GM12878 (cell line): ENCODE data around the gene USP10. TPM values are rescaled to one million over a fixed set of nuclear protein-coding genes. Genes with fewer than 3 reads are reported as not detected.

Experiments used
- ATAC-seq: fragments of 200-7000 bp; cut with Tn5 transposase; 3 replicates; pipeline ENCODE4 v1.9.1; 2020; ENCODE audit warnings: mild to moderate bottlenecking, moderate library complexity
- BruUV-seq: library from RNA; stranded (reverse); fragments of 400-500 nt; replicated peaks from 2 replicates; lab custom pipeline; 2021; lab: Mats Ljungman, UMichigan
- CTCF ChIA-PET: fragments of 300-600 bp; sonication (Branson Sonifier 250); formaldehyde crosslinking; extraction: SDS; loops from one replicate; lab custom pipeline; 2021; ENCODE audit warnings: inconsistent platforms; lab: Yijun Ruan, JAX
- POLR2A ChIA-PET: fragments of 350-600 bp; formaldehyde crosslinking; extraction: SDS; loops from one replicate; lab custom pipeline; 2021; ENCODE audit warnings: inconsistent platforms; lab: Charles Lee
- RAD21 ChIA-PET: fragments of 300-600 bp; sonication (Branson Sonifier 250); formaldehyde crosslinking; loops from one replicate; lab custom pipeline; 2023; ENCODE audit warnings: antibody characterized with exemption; ENCODE audit not compliant: unreplicated experiment; lab: Charles Lee
- SMC1A ChIA-PET: fragments of 300-600 bp; sonication (Branson Sonifier 250); formaldehyde crosslinking; loops from one replicate; lab custom pipeline; 2023; ENCODE audit not compliant: unreplicated experiment, uncharacterized antibody; lab: Charles Lee
- DNase-seq: peaks from one replicate; pipeline ENCODE4 v3.0.0-alpha.2; 2011; ENCODE audit warnings: low read depth, low spot score
- FAIRE-seq: peaks from 3 replicates; lab custom pipeline; 2011; peaks lifted over from hg19 to GRCh38; lab: Jason Lieb, UNC
- H2AFZ ChIP-seq: 2 replicates; pipeline ENCODE4 v1.6.0; 2011; ENCODE audit warnings: low read depth, low read length, control low read depth; ENCODE audit not compliant: control insufficient read depth
- H3K27ac ChIP-seq: 2 replicates; pipeline ENCODE4 v1.5.1; 2011; ENCODE audit warnings: control low read depth; ENCODE audit not compliant: control insufficient read depth, insufficient read depth
- H3K27me3 ChIP-seq, 2 experiments: replicated peaks in 1 of 2; 2 replicates each; pipeline versions ENCODE4 v1.6.0 to v1.6.1; 2011; ENCODE audit warnings: low read length in 1 of 2; ENCODE audit not compliant: control insufficient read depth in 2 of 2, insufficient read depth in 2 of 2
- H3K36me3 ChIP-seq, 2 experiments: 2 replicates each; pipeline ENCODE4 v1.5.1; 2011; ENCODE audit warnings: low read length in 1 of 2; ENCODE audit not compliant: control insufficient read depth in 2 of 2, insufficient read depth in 2 of 2
- H3K4me1 ChIP-seq: 2 replicates; pipeline ENCODE4 v1.6.1; 2011; ENCODE audit warnings: mild to moderate bottlenecking, low read length, moderate library complexity, mixed read lengths; ENCODE audit not compliant: control insufficient read depth, insufficient read depth
- H3K4me2 ChIP-seq: 2 replicates; pipeline ENCODE4 v1.6.0; 2011; ENCODE audit warnings: control low read depth; ENCODE audit not compliant: control insufficient read depth, insufficient read depth
- H3K4me3 ChIP-seq: fragments of 200-600 bp; sonication (generic); 2 replicates; pipeline ENCODE4 v1.5.1; 2016
- H3K79me2 ChIP-seq: 2 replicates; pipeline ENCODE4 v1.6.0; 2011; ENCODE audit warnings: low read length; ENCODE audit not compliant: control insufficient read depth, insufficient read depth
- H3K9ac ChIP-seq: 2 replicates; pipeline ENCODE4 v1.8.0; 2011; ENCODE audit warnings: low read length, control low read depth, mixed read lengths; ENCODE audit not compliant: control insufficient read depth, insufficient read depth
- H3K9me3 ChIP-seq: replicated peaks from 3 replicates; pipeline ENCODE4 v1.5.1; 2011; ENCODE audit warnings: mild to moderate bottlenecking, low read length; ENCODE audit not compliant: control insufficient read depth, insufficient read depth
- H4K20me1 ChIP-seq: 2 replicates; pipeline ENCODE4 v1.6.0; 2011; ENCODE audit not compliant: control insufficient read depth, insufficient read depth
- BACH1 ChIP-seq: fragments of 450-650 bp; IDR thresholded peaks from 2 replicates; pipeline ENCODE4 v1.6.1; 2017; ENCODE audit warnings: mild to moderate bottlenecking, borderline replicate concordance
- BHLHE40 ChIP-seq, 2 experiments: fragments of 450-650 bp in 1 of 2; IDR thresholded peaks; 2 replicates each; pipeline ENCODE4 v1.6.1; 2011 to 2017; ENCODE audit warnings: low read depth in 2 of 2, borderline replicate concordance in 1 of 2, improper control_type of control experiment in 1 of 2, low read length in 1 of 2, mild to moderate bottlenecking in 1 of 2
- CBFB ChIP-seq: IDR thresholded peaks from 2 replicates; pipeline ENCODE4 v1.6.1; 2016; ENCODE audit warnings: antibody characterized with exemption, low read depth
- CREM ChIP-seq: IDR thresholded peaks from 2 replicates; pipeline ENCODE4 v1.6.1; 2014; ENCODE audit warnings: antibody characterized with exemption, low read depth
- KLF5 ChIP-seq: fragments of 450-650 bp; IDR thresholded peaks from 2 replicates; pipeline ENCODE4 v1.6.1; 2014; ENCODE audit warnings: mild to moderate bottlenecking; ENCODE audit not compliant: partially characterized antibody
- MEF2A ChIP-seq: IDR thresholded peaks from 2 replicates; pipeline ENCODE4 v1.6.1; 2011; ENCODE audit warnings: low read depth, mild to moderate bottlenecking, low read length, moderate library complexity; ENCODE audit not compliant: insufficient read depth
- POLR2A ChIP-seq: IDR thresholded peaks from 2 replicates; pipeline ENCODE4 v1.6.1; 2011; ENCODE audit warnings: low read depth, mild to moderate bottlenecking, low read length
- RAD21 ChIP-seq: IDR thresholded peaks from 2 replicates; pipeline ENCODE4 v1.6.1; 2011; ENCODE audit warnings: mild to moderate bottlenecking, low read depth, low read length, moderate library complexity; ENCODE audit not compliant: insufficient read depth
- RBBP5 ChIP-seq: fragments of 200-600 bp; sonication (generic); conservative IDR thresholded peaks from 2 replicates; pipeline ENCODE4 v1.6.1; 2016
- RFX5 ChIP-seq: IDR thresholded peaks from 2 replicates; pipeline ENCODE4 v1.6.1; 2011; ENCODE audit warnings: low read depth, low read length, improper control_type of control experiment
- SP1 ChIP-seq: IDR thresholded peaks from one replicate; pipeline ENCODE4 v1.6.1; 2011; ENCODE audit warnings: low read depth, low read length
- SPI1 ChIP-seq: IDR thresholded peaks from 2 replicates; pipeline ENCODE4 v1.6.1; 2011; ENCODE audit warnings: low read depth, mild to moderate bottlenecking, low read length, moderate library complexity, borderline replicate concordance; ENCODE audit not compliant: insufficient read depth
- WRNIP1 ChIP-seq: IDR thresholded peaks from 2 replicates; pipeline ENCODE4 v1.6.1; 2011; ENCODE audit warnings: low read depth, low read length, improper control_type of control experiment, borderline replicate concordance
- ZNF24 ChIP-seq: fragments of 450-650 bp; IDR thresholded peaks from 2 replicates; pipeline ENCODE4 v1.6.1; 2017; ENCODE audit warnings: antibody characterized with exemption, mild to moderate bottlenecking
- ZSCAN29 ChIP-seq: fragments of 450-650 bp; IDR thresholded peaks from 2 replicates; pipeline ENCODE4 v1.6.1; 2017; ENCODE audit warnings: mild to moderate bottlenecking, moderate library complexity
- WGBS: methylation state at CpG from one replicate; pipeline ENCODE4 v1.1.6; 2016; ENCODE audit warnings: low lambda C conversion rate; ENCODE audit not compliant: insufficient replicate concordance, insufficient coverage; ENCODE audit errors: missing lambda C conversion rate; 5-methylcytosine and 5-hydroxymethylcytosine counted together
- in situ Hi-C: fragments of 300-500 bp; cut with MboI; formaldehyde crosslinking; loops from 9 replicates; pipeline ENCODE4 v1.14.3; 2018; ENCODE audit warnings: mixed read lengths
- intact Hi-C: fragments of 100-400 bp; cut with micrococcal nuclease; formaldehyde crosslinking; loops from one replicate; pipeline ENCODE4 v1.14.2; 2022; ENCODE audit not compliant: unreplicated experiment
- polyA plus RNA-seq, 11 experiments: library from polyadenylated mRNA; depleted of rRNA in 4 of 11; unstranded in 6 of 11; stranded (reverse) in 5 of 11; fragments of >200 nt; fragmentation: Nextera tagmentation in 4 of 11; fragmentation: Illumina TruSeq in 1 of 11; extraction: Ambion mirVana in 4 of 11; extraction: Trizol in 1 of 11; gene quantifications; 1 replicate in 1 of 11; 2 replicates in 10 of 11; pipeline versions ENCODE4 v1.2.1 to v1.2.3, GENCODE V29; 2011 to 2016; ENCODE audit warnings: inconsistent platforms in 2 of 11, missing spikeins in 2 of 11, low read depth in 1 of 11
- total RNA-seq, 4 experiments: library from RNA; depleted of rRNA in 3 of 4; stranded (reverse); fragments of >200 nt in 3 of 4; fragmentation: Illumina TruSeq in 1 of 4; extraction: Trizol in 1 of 4; gene quantifications; 2 replicates each; pipeline versions ENCODE4 v1.2.1 to v1.2.3, GENCODE V29; 2013 to 2021
- TF ChIP-seq, protein P1 (sequence below): fragments of 450-650 bp; IDR thresholded peaks from 2 replicates; pipeline ENCODE4 v1.6.1; 2016; ENCODE audit warnings: mild to moderate bottlenecking, moderate library complexity, borderline replicate concordance
- TF ChIP-seq, protein P2 (sequence below): IDR thresholded peaks from 2 replicates; pipeline ENCODE4 v1.6.1; 2011; ENCODE audit warnings: low read depth, low read length, improper control_type of control experiment, borderline replicate concordance
- TF ChIP-seq, protein P3 (sequence below): fragments of 450-650 bp; IDR thresholded peaks from 2 replicates; pipeline ENCODE4 v1.6.1; 2016; ENCODE audit warnings: mild to moderate bottlenecking

Gene USP10
- total and polyA plus RNA-seq, 10 of the 15 experiments (the other 5 are each of a cell fraction or from before 2014, with no cell fraction given) = 46.1 to 160 (median 105) TPM

DNA sequence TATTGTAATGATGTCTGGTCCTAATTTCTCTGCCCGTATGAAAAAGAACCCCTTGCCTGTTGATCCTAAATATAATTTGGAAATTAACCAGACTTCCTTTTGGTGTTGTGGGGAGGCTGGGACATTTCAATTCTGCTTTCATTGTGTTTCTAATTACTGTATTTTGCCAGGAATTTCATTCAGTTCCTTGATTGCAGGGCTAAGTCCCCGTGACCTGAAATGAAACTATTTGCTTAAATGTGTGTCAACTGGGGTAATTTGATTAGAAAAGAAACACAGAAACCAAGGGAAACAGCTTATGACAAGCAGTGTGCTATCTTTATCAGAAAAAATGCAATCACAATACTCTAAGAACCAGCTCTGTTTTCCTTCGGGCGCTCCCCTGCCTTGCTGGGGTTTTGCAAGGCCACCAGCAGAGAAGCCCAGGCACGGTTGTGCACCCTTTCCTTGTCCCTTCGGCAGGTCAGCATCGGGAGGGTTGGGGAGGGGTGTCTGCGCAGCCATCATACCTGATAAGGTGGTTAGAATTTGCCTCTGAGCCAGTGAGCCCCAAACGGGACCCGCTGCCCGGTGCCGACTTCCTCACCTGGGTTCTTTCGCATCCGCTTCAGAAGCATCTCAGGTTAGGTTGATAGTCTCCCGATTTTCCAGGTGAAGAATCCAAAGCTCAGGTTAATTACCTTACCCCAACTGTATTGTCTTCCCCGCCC is 32.0 kb upstream of the USP10 start:
- no peak for DNase-seq
- TF ChIP-seq, protein P1, sequence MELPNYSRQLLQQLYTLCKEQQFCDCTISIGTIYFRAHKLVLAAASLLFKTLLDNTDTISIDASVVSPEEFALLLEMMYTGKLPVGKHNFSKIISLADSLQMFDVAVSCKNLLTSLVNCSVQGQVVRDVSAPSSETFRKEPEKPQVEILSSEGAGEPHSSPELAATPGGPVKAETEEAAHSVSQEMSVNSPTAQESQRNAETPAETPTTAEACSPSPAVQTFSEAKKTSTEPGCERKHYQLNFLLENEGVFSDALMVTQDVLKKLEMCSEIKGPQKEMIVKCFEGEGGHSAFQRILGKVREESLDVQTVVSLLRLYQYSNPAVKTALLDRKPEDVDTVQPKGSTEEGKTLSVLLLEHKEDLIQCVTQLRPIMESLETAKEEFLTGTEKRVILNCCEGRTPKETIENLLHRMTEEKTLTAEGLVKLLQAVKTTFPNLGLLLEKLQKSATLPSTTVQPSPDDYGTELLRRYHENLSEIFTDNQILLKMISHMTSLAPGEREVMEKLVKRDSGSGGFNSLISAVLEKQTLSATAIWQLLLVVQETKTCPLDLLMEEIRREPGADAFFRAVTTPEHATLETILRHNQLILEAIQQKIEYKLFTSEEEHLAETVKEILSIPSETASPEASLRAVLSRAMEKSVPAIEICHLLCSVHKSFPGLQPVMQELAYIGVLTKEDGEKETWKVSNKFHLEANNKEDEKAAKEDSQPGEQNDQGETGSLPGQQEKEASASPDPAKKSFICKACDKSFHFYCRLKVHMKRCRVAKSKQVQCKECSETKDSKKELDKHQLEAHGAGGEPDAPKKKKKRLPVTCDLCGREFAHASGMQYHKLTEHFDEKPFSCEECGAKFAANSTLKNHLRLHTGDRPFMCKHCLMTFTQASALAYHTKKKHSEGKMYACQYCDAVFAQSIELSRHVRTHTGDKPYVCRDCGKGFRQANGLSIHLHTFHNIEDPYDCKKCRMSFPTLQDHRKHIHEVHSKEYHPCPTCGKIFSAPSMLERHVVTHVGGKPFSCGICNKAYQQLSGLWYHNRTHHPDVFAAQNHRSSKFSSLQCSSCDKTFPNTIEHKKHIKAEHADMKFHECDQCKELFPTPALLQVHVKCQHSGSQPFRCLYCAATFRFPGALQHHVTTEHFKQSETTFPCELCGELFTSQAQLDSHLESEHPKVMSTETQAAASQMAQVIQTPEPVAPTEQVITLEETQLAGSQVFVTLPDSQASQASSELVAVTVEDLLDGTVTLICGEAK = no peak
- TF ChIP-seq SPI1 = no peak
- TF ChIP-seq CBFB = no peak
- no peak for TF ChIP-seq ZSCAN29
- no peak for TF ChIP-seq CREM
- TF ChIP-seq, protein P2, sequence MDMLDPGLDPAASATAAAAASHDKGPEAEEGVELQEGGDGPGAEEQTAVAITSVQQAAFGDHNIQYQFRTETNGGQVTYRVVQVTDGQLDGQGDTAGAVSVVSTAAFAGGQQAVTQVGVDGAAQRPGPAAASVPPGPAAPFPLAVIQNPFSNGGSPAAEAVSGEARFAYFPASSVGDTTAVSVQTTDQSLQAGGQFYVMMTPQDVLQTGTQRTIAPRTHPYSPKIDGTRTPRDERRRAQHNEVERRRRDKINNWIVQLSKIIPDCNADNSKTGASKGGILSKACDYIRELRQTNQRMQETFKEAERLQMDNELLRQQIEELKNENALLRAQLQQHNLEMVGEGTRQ = no peak
- TF ChIP-seq BHLHE40 (IDR thresholded peaks at IDR 0.05; ENCODE audit: borderline replicate concordance in 1 of 2, low read depth in 2 of 2, low read length in 1 of 2) = no peak
- no peak for TF ChIP-seq RFX5
- no peak for TF ChIP-seq ZNF24
- no peak for TF ChIP-seq MEF2A
- TF ChIP-seq RAD21 = no peak
- no peak for TF ChIP-seq RBBP5
- no peak for TF ChIP-seq WRNIP1
- TF ChIP-seq POLR2A = no peak
- TF ChIP-seq SP1 = no peak
- TF ChIP-seq KLF5 = no peak
- TF ChIP-seq, protein P3, sequence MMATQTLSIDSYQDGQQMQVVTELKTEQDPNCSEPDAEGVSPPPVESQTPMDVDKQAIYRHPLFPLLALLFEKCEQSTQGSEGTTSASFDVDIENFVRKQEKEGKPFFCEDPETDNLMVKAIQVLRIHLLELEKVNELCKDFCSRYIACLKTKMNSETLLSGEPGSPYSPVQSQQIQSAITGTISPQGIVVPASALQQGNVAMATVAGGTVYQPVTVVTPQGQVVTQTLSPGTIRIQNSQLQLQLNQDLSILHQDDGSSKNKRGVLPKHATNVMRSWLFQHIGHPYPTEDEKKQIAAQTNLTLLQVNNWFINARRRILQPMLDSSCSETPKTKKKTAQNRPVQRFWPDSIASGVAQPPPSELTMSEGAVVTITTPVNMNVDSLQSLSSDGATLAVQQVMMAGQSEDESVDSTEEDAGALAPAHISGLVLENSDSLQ = no peak
- no peak for TF ChIP-seq BACH1

More for the DNA sequence above, 32.0 kb upstream of the USP10 start:
- FAIRE-seq (no peak), ATAC-seq (no peak)
- WGBS = 97% methylated on average over 16 of the region's 16 CpGs
- ChIA-PET POLR2A (no interaction called here), CTCF (interaction anchor here (0.9 to 1.0 kb wide), 2 partner anchors 14 to 62 kb away, joined by 3 read pairs; no protein-coding TSS in a partner anchor), RAD21 (interaction anchor here (1.9 kb wide), 1 partner anchor 58 kb away, joined by 10 read pairs; no protein-coding TSS in a partner anchor), SMC1A (interaction anchor here (6.9 kb wide), 1 partner anchor 57 kb away, joined by 65 read pairs; no protein-coding TSS in a partner anchor)
- no peaks in the 10 kb centered on the region for H3K27me3 ChIP-seq
- H2AFZ ChIP-seq = no peak overlapping the region
- H3K27ac ChIP-seq = no peak overlapping the region
- intact Hi-C loops = no loop called here
- H3K9me3 ChIP-seq = no peaks in the 10 kb centered on the region
- H3K4me1 ChIP-seq = peaks cover 22% of the 10 kb centered on the region
- no peaks in the 10 kb centered on the region for H4K20me1 ChIP-seq
- in situ Hi-C loops = no loop called here
- no peaks in the 10 kb centered on the region; the same call in 1 of the 2 replicates for H3K79me2 ChIP-seq
- peaks cover 2 to 8% of the 10 kb centered on the region in 2 experiments for H3K36me3 ChIP-seq
- no peak overlapping the region for H3K4me3 ChIP-seq
- no TSS peak for BruUV-seq
- H3K9ac ChIP-seq = no peak overlapping the region
- H3K4me2 ChIP-seq = no peak overlapping the region
